ES-I3 (cell line): ENCODE results near the gene GRIN2A.

Experiments
- H3K36me3 ChIP-seq: 2 replicates; pipeline ENCODE4 v1.6.1; 2013; ENCODE audit warnings: mild to moderate bottlenecking, low read length, control low read depth, moderate library complexity; ENCODE audit not compliant: insufficient read depth
- H3K4me1 ChIP-seq: 2 replicates; pipeline ENCODE4 v1.6.1; 2013; ENCODE audit warnings: mild to moderate bottlenecking, control low read depth, low read length; ENCODE audit not compliant: insufficient read depth
- H3K9ac ChIP-seq: 2 replicates; pipeline ENCODE4 v1.6.1; 2013; ENCODE audit warnings: low read depth, mild to moderate bottlenecking, low read length, moderate library complexity
- H3K9me3 ChIP-seq: 2 replicates; pipeline ENCODE4 v1.6.1; 2013; ENCODE audit warnings: mild to moderate bottlenecking, low read length, moderate library complexity; ENCODE audit not compliant: control insufficient read depth, insufficient read depth

GRIN2A gene

DNA sequence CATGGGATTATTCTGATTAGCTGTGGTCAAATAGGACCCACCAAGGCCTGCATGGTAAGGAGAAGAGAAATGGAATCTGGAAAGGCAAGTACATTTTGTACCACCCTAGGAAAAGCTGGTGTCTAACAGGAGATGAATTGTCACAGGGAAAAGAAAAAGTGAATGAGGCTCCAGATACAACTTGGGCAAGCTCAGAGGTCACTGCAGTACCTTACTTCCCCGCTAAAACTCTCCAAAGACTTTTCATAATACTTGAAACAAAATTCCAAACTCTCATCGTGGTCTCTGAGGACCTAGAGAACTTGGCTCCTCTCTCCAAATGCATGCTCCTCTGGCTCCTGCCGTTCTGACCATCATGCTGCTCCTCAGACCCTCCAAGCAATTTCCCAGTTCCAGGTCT is 262.8 kb downstream of the GRIN2A start:
- no peaks in the 10 kb centered on the region for H3K9me3 ChIP-seq
- no peaks in the 10 kb centered on the region for H3K36me3 ChIP-seq
- H3K4me1 ChIP-seq: no peaks in the 10 kb centered on the region
- H3K9ac ChIP-seq: no peak overlapping the region

DNA sequence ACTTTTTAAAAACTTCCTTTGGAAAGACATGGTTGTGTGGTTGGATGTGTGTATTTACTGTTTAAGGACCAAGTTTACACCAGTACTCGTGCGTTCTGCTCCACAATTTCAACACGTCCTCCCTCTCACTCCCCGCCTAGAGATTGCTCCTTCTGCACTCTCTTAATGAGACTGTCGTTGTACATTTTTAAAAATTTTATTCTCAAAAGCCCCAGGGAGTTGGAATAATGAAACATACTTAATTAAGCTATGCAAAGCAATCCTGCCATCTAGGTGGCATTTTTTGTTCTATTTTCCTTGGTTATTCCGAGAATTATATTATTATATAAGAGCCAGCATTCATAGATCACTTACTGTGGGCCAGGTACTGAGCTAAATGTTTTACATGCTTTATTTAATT is 264.5 kb downstream of the GRIN2A start:
- Histone ChIP-seq H3K4me1 (no peaks in the 10 kb centered on the region), H3K9me3 (no peaks in the 10 kb centered on the region), H3K36me3 (no peaks in the 10 kb centered on the region), H3K9ac (no peak overlapping the region)

DNA sequence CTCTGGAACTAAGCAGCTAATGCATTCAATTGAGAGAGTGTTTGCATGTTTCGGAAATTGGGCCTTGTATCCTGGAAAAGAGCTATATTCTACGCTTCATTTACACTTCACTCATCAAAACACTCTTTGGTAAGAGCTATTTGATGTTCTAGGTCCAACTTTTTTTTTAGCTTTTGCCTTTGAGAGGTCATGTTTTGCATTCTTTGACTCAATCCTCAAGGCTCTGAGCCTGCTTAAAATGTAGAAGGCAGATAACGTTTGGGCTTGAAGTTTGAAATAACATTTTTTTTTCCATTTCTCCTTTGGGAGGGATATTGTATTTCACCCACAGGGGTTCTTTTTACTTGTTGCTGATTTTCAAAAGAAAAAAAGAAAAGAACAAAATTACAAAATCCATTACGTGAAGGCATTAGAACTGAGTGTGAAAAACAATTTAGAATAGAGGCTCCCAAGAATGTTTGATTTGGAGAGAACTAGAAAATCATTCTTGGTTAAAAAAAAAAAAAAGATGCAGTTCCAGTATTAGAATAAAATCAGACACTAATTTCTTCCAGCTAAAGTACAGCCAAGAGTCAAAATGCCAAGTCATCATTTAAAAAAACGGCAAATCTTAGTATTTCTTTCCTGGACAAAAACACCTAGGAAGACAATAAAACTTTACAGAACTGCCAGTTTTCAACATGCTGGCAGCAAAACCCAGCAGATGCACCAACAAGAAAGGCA is 268.5 kb downstream of the GRIN2A start:
- Histone ChIP-seq H3K36me3 (no peaks in the 10 kb centered on the region), H3K9me3 (no peaks in the 10 kb centered on the region), H3K9ac (no peak overlapping the region), H3K4me1 (no peaks in the 10 kb centered on the region)

DNA sequence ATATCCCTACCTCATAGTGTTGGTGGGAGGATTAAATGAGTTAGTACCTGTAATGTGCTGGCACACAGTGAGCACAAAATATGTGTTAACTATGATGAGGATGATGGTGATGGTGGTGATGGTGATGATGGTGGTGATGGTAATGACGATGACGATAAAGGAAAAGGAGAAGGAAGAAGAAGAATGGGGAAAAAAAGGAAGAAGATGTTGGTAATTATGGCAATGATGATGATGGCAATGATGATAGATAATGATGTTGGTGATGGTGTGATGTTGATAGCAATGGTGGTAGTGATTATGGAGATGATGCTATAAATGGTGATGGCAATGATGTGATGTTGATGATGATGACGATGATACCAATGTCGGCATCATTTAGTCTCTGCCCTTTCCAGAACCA is 270.2 kb downstream of the GRIN2A start:
- H3K9me3 ChIP-seq: no peaks in the 10 kb centered on the region
- H3K4me1 ChIP-seq: no peaks in the 10 kb centered on the region
- H3K36me3 ChIP-seq: no peaks in the 10 kb centered on the region
- H3K9ac ChIP-seq: no peak overlapping the region

DNA sequence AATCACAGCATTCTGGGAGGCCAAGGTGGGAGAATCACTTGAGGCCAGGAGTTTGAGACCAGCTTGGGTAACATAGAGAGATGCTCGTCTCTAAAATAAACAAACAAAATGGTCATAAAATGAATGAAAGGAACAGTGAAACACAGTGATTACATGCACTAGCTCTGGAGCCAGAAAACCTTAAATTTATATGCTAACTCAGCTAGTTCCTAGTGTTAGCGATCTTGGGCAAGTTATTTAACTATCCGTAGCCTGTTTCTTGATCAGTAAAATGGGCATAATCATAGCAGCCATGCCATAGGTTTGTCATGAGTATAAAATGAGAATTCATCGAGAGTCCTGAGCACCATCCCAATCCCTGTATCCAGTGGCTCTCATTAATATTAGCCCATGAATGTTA is 271.0 kb downstream of the GRIN2A start:
- Histone ChIP-seq H3K9me3 (no peaks in the 10 kb centered on the region), H3K4me1 (no peaks in the 10 kb centered on the region), H3K36me3 (no peaks in the 10 kb centered on the region), H3K9ac (no peak overlapping the region)

DNA sequence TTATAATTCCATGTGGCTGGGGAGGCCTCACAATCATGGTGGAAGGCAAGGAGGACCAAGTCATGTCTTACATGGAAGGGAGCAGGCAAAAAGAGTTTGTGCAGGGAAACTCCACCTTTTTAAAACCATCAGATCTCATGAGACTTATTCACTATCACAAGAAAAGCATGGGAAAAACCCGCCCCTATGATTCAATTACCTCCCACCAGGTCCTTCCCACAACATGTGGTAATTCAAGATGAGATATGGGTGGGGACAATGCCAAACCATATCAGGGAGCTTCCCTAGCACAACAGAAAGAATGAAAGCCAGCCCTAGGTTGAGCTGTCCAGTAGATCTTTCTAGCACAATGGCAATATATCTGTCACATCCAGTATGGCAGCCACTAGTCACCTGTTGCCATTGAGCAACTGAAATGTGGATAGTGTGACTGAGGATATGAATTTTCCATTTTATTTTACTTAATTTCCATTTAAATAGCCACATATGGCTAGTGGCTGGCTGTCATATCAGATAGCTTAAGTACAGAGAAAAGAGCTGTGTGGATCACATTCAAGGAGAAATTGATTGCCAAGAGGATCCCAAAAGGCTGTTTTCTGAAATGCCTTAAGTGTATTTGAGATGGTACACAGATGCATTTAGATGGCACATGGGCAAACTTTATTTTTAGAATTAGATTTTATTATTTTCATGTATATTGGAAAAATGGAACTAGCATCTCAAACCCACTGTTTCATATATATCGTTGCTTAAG is 273.0 kb downstream of the GRIN2A start:
- Histone ChIP-seq H3K9me3 (no peaks in the 10 kb centered on the region), H3K36me3 (no peaks in the 10 kb centered on the region)

DNA sequence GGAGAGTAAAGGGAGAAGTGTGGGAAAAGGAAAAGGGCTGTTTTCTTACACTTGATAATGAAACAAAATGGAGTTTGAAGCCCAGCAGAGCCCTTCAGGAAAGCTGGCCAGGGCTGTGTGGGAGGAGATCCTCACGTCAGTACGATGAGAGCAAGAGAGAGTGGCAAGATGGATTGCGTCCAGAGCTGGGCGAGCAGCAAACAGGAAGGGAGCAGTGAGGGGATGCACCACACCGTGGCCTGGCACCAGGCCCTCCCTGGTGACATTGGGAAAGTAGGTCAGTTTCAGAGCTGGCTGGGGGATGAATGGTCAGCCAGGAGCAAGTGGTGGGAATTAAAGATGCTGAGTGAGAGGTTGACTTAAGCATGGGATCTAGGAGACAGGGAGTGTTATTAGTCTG is 273.6 kb downstream of the GRIN2A start:
- Histone ChIP-seq H3K4me1 (no peaks in the 10 kb centered on the region), H3K36me3 (no peaks in the 10 kb centered on the region), H3K9ac (no peak overlapping the region), H3K9me3 (no peaks in the 10 kb centered on the region)

More for the DNA sequence above, 273.0 kb downstream of the GRIN2A start:
- no peak overlapping the region for H3K9ac ChIP-seq
- H3K4me1 ChIP-seq: no peaks in the 10 kb centered on the region

DNA sequence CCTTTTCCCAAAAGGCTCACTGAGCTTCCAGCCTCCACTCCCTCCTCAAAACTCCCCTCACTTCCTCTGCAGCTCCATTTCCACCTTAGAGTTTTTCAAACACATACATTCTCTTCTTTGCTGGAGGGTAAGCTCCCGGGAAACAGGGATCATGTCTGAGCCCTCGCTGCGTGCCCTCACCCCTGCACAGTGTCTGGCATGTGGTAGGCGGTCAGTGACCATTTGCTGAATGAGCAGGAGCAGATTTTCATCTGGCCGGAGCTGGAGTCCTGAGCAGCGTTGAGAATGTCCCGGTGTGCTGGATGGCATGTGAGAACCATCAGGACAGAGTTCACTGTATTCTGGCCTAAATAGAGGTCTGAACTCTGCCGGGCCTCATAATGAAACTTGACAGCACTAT is 274.5 kb downstream of the GRIN2A start:
- H3K9ac ChIP-seq: no peak overlapping the region
- H3K36me3 ChIP-seq: no peaks in the 10 kb centered on the region
- H3K4me1 ChIP-seq: no peaks in the 10 kb centered on the region
- no peaks in the 10 kb centered on the region for H3K9me3 ChIP-seq

DNA sequence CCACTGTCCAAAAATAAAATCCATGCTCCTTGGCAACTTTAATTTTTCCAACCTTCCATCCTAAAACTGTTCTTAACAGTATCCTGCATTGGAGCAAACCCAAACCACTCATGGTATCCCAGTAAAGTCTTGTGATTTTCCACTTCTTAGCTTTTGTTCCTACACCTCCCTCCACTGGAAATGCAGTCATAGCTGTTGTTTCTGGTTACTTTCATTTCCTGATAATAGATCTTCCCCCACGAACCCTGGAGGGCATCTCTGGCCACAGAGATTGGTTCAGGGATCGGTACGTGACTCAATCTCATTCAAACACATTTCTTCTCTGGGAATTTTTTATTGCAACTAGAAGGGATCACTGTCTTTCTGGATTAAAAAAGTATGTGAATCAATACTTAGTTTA is 276.0 kb downstream of the GRIN2A start:
- Histone ChIP-seq H3K9me3 (no peaks in the 10 kb centered on the region), H3K36me3 (no peaks in the 10 kb centered on the region), H3K9ac (no peak overlapping the region), H3K4me1 (no peaks in the 10 kb centered on the region)

DNA sequence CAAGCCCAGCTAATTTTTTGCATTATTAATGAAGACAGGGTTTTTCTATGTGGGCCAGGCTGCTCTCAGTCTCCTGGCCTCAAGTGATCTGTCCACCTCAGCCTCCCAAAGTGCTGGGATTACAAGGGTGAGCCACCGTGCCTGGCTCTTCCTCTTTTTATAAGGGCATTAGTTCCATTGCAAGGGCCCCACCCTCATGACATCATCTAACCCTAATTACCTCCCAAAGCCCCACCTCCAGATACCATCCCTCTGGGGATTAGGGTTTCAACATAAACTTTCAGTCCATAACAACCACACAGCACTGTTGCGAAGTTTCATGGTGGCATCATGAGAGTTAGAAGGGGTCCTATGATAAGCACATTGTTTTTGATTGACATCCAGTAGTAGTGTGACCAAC is 277.7 kb downstream of the GRIN2A start:
- Histone ChIP-seq H3K4me1 (no peaks in the 10 kb centered on the region), H3K9me3 (no peaks in the 10 kb centered on the region), H3K36me3 (no peaks in the 10 kb centered on the region), H3K9ac (no peak overlapping the region)

DNA sequence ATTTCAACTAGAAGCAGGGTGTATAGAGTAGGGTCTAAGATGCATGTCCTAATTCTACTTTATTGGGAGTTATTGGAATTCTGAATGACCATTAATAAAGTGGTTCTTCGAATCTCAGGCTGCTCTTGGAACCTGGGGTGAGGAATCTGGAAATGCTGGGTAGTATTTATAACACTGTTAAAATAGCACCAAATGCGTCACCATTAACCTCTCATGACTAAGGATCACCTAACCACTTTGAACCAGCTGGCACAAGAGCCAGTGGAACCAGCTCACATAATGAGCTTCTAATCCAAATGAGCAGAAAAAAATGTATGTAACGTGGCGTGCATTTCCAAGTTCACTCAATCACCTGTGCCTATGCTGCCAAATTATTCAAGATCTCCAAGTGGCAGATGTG is 281.7 kb downstream of the GRIN2A start:
- Histone ChIP-seq H3K36me3 (no peaks in the 10 kb centered on the region), H3K9me3 (no peaks in the 10 kb centered on the region), H3K4me1 (no peaks in the 10 kb centered on the region), H3K9ac (no peak overlapping the region)

DNA sequence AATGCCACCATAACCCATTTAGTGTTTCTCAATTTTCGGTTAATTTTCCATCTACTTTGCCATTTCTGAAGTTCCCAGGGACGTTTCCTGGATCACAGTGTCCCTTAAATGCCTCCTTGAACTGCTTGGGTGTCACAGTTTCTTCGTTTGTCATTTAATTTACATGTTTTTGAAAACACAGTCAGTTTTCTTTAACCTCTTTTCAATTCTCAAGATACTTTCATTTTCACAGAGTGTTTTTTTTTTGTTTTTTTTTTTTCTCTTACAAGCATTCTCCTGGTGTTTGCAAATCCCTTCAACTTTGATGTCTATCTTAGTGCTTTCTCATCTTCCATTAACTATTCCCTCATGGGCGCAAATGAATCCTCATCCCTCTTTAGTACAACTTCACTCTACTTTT is 283.7 kb downstream of the GRIN2A start:
- Histone ChIP-seq H3K9me3 (no peaks in the 10 kb centered on the region), H3K36me3 (no peaks in the 10 kb centered on the region), H3K9ac (no peak overlapping the region), H3K4me1 (no peaks in the 10 kb centered on the region)

DNA sequence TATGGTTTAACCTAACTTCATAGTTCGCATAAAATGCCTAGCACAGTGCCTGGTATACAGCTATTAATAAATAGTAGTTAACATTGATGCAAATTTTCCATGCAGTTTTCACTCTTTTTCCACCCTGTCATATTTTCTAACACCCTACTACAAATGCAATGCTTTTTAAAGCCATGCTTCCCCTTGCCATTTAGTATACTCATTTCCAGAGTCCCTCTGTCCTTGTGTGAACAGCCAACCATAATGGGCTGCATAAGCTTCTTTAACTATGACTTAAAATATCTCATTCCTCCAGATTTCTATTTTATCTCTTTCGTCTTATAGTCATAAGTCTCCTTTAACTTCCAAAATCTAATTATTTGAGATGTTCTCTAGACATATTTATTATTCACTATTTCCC is 284.1 kb downstream of the GRIN2A start:
- no peak overlapping the region for H3K9ac ChIP-seq
- H3K4me1 ChIP-seq: no peaks in the 10 kb centered on the region
- H3K36me3 ChIP-seq: no peaks in the 10 kb centered on the region
- H3K9me3 ChIP-seq: no peaks in the 10 kb centered on the region

DNA sequence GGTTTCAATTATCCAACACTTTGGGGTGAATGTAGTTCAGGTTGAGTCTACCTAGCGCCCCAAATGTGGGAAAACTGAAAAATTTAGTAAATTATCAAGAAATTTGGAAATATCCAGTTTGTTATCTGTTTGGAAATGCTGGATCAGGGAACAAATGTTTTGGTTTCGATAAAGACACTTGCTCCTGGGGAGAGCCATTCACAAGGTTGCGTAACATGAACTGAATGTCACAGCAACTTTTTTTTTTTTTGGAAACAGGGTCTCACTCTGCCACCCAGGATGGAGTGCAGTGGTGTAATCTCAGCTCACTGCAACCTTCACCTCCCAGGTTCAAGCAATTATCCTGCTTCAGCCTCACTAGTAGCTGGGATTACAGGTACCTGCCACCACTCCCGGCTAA is 286.4 kb downstream of the GRIN2A start:
- no peak overlapping the region for H3K9ac ChIP-seq
- H3K9me3 ChIP-seq: no peaks in the 10 kb centered on the region
- H3K4me1 ChIP-seq: peaks cover 2% of the 10 kb centered on the region; the same call in 1 of the 2 replicates
- no peaks in the 10 kb centered on the region for H3K36me3 ChIP-seq

DNA sequence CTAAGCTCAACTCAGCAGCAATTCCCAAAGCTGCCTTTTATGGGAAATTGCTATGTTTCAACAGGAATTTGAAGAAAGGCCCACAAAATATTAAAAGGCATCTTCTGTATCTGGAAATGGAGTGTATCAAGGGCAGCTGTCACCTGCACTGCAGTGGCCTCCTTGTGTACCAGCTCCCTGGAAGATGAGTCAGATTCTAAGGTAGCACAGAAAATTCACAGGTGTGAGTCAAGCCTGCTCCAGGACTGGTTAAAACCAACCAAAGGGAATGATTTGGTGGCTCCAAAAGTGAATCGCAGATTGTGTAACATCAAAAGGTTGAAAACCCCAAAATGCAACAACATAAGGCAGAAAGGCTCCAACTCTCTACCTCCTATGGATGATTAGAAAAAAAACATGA is 296.4 kb downstream of the GRIN2A start:
- Histone ChIP-seq H3K36me3 (no peaks in the 10 kb centered on the region), H3K9ac (no peak overlapping the region), H3K9me3 (no peaks in the 10 kb centered on the region), H3K4me1 (peaks cover 9% of the 10 kb centered on the region)
